H9 (cell line): Measurements from ENCODE around the gene CDK5R2. TPM values are rescaled to one million over a fixed set of nuclear protein-coding genes. Genes with fewer than 3 reads are reported as not detected.

Experiments used
- DNase-seq: peaks from one replicate; pipeline ENCODE4 v3.0.0-alpha.2; 2017
- H2AFZ ChIP-seq: one replicate; pipeline ENCODE4 v1.6.1; 2013; ENCODE audit warnings: mild to moderate bottlenecking, low read length, control low read depth, moderate library complexity
- H2AK5ac ChIP-seq: 2 replicates; pipeline ENCODE4 v1.6.1; 2013; ENCODE audit warnings: low read length, control low read depth, mixed read lengths; ENCODE audit not compliant: insufficient read length
- H2BK120ac ChIP-seq: one replicate; pipeline ENCODE4 v1.6.1; 2013; ENCODE audit warnings: low read depth, mild to moderate bottlenecking, low read length, control low read depth, inconsistent platforms; ENCODE audit not compliant: poor library complexity, severe bottlenecking
- H2BK12ac ChIP-seq: 2 replicates; pipeline ENCODE4 v1.6.1; 2013; ENCODE audit warnings: low read length, control low read depth, mixed read lengths, low read depth; ENCODE audit not compliant: insufficient read length
- H2BK15ac ChIP-seq: 2 replicates; pipeline ENCODE4 v1.6.1; 2013; ENCODE audit warnings: low read depth, low read length, control low read depth
- H2BK20ac ChIP-seq: one replicate; pipeline ENCODE4 v1.6.1; 2013; ENCODE audit warnings: low read depth, mild to moderate bottlenecking, low read length, control low read depth, inconsistent platforms; ENCODE audit not compliant: poor library complexity, severe bottlenecking
- H2BK5ac ChIP-seq: 2 replicates; pipeline ENCODE4 v1.6.1; 2013; ENCODE audit warnings: low read length, control low read depth, mixed read lengths; ENCODE audit not compliant: insufficient read length
- H3K14ac ChIP-seq: 2 replicates; pipeline ENCODE4 v1.6.1; 2013; ENCODE audit warnings: low read length, control low read depth; ENCODE audit not compliant: insufficient read depth
- H3K18ac ChIP-seq: 2 replicates; pipeline ENCODE4 v1.6.1; 2013; ENCODE audit warnings: low read depth, mild to moderate bottlenecking, mixed read lengths, low read length, control low read depth; ENCODE audit not compliant: insufficient read length
- H3K23ac ChIP-seq: 2 replicates; pipeline ENCODE4 v1.6.1; 2013; ENCODE audit warnings: low read length, control low read depth, mixed read lengths, low read depth; ENCODE audit not compliant: insufficient read length
- H3K23me2 ChIP-seq: 2 replicates; pipeline ENCODE4 v1.6.1; 2013; ENCODE audit warnings: low read depth, mild to moderate bottlenecking, mixed read lengths, low read length, control low read depth; ENCODE audit not compliant: insufficient read length, poor library complexity, severe bottlenecking
- H3K27ac ChIP-seq: 2 replicates; pipeline ENCODE4 v1.5.1; 2013; ENCODE audit warnings: low read length, control low read depth, mixed read lengths, low read depth; ENCODE audit not compliant: insufficient read length
- H3K27me3 ChIP-seq: 2 replicates; pipeline ENCODE4 v1.6.1; 2013; ENCODE audit warnings: low read length, control low read depth, inconsistent platforms; ENCODE audit not compliant: insufficient read depth
- H3K4ac ChIP-seq: 2 replicates; pipeline ENCODE4 v1.6.1; 2013; ENCODE audit warnings: low read depth, mild to moderate bottlenecking, control low read depth, inconsistent platforms, low read length, moderate library complexity
- H3K4me1 ChIP-seq: 2 replicates; pipeline ENCODE4 v1.6.1; 2013; ENCODE audit warnings: low read length, control low read depth, inconsistent platforms; ENCODE audit not compliant: insufficient read depth
- H3K4me2 ChIP-seq: 2 replicates; pipeline ENCODE4 v1.6.1; 2013; ENCODE audit warnings: low read length, control low read depth, mixed read lengths; ENCODE audit not compliant: insufficient read length, insufficient read depth
- H3K56ac ChIP-seq: 2 replicates; pipeline ENCODE4 v1.6.1; 2013; ENCODE audit warnings: low read depth, mild to moderate bottlenecking, mixed read lengths, low read length, control low read depth; ENCODE audit not compliant: insufficient read length
- H3K79me1 ChIP-seq: 2 replicates; pipeline ENCODE4 v1.6.1; 2013; ENCODE audit warnings: low read depth, mild to moderate bottlenecking, moderate library complexity, low read length, control low read depth, inconsistent platforms; ENCODE audit not compliant: insufficient read depth, poor library complexity, severe bottlenecking
- H3K79me2 ChIP-seq: 2 replicates; pipeline ENCODE4 v1.6.1; 2013; ENCODE audit warnings: low read length, control low read depth, inconsistent platforms; ENCODE audit not compliant: insufficient read depth
- H3K9ac ChIP-seq: 2 replicates; pipeline ENCODE4 v1.6.1; 2013; ENCODE audit warnings: low read length, control low read depth, mixed read lengths; ENCODE audit not compliant: insufficient read length; ENCODE audit errors: extremely low read depth
- H3K9me3 ChIP-seq: one replicate; pipeline ENCODE4 v1.6.1; 2013; ENCODE audit warnings: low read depth, low read length, inconsistent platforms; ENCODE audit not compliant: control insufficient read depth
- H3T11ph ChIP-seq: one replicate; pipeline ENCODE4 v1.6.1; 2013; ENCODE audit warnings: mild to moderate bottlenecking, low read length, control low read depth, inconsistent platforms
- H4K20me1 ChIP-seq: one replicate; pipeline ENCODE4 v1.6.1; 2013; ENCODE audit not compliant: control insufficient read depth, insufficient read length, insufficient read depth
- H4K5ac ChIP-seq: 2 replicates; pipeline ENCODE4 v1.6.1; 2013; ENCODE audit warnings: low read depth, mild to moderate bottlenecking, mixed read lengths, low read length, control low read depth; ENCODE audit not compliant: insufficient read length
- H4K8ac ChIP-seq: replicated peaks from 2 replicates; pipeline ENCODE4 v1.6.1; 2013; ENCODE audit warnings: low read length, control low read depth, mixed read lengths, low read depth; ENCODE audit not compliant: insufficient read length
- H4K91ac ChIP-seq: 2 replicates; pipeline ENCODE4 v1.6.1; 2013; ENCODE audit warnings: low read depth, mild to moderate bottlenecking, moderate library complexity, mixed read lengths, low read length, control low read depth; ENCODE audit not compliant: insufficient read length
- H3K27ac Mint-ChIP-seq, 3 experiments: 2 replicates in 2 of 3; 3 replicates in 1 of 3; pipeline ENCODE4 v1.8.0; 2020 to 2021; ENCODE audit warnings: mixed read lengths in 3 of 3, mild to moderate bottlenecking in 1 of 3, moderate library complexity in 1 of 3
- H3K27me3 Mint-ChIP-seq: 2 replicates; pipeline ENCODE4 v1.8.0; 2021; ENCODE audit warnings: low read depth, mild to moderate bottlenecking, moderate library complexity, mixed read lengths
- H3K36me3 Mint-ChIP-seq, 3 experiments: 2 replicates in 2 of 3; 3 replicates in 1 of 3; pipeline ENCODE4 v1.8.0; 2020 to 2021; ENCODE audit warnings: low read depth in 3 of 3, mixed read lengths in 3 of 3; ENCODE audit not compliant: insufficient read depth in 1 of 3
- H3K4me1 Mint-ChIP-seq, 2 experiments: 2 replicates each; pipeline ENCODE4 v1.8.0; 2020; ENCODE audit warnings: mixed read lengths in 2 of 2
- H3K4me3 Mint-ChIP-seq, 2 experiments: 2 replicates in 1 of 2; 3 replicates in 1 of 2; pipeline ENCODE4 v1.8.0; 2020 to 2021; ENCODE audit warnings: mild to moderate bottlenecking in 2 of 2, mixed read lengths in 2 of 2, moderate library complexity in 1 of 2
- H3K9me3 Mint-ChIP-seq, 2 experiments: 2 replicates in 1 of 2; 3 replicates in 1 of 2; pipeline ENCODE4 v1.8.0; 2020; ENCODE audit warnings: mild to moderate bottlenecking in 2 of 2, mixed read lengths in 2 of 2, moderate library complexity in 1 of 2
- CTCF ChIP-seq: fragments of 200-600 bp; sonication (generic); conservative IDR thresholded peaks from 3 replicates; pipeline ENCODE4 v1.8.0; 2021; ENCODE audit warnings: antibody characterized with exemption, mild to moderate bottlenecking
- WGBS: extraction: QIAGEN DNeasy Blood & Tissue Kit; methylation state at CpG from one replicate; pipeline ENCODE4 v1.1.7; 2013; ENCODE audit warnings: missing lambda C conversion rate, low lambda C conversion rate, mixed read lengths; ENCODE audit not compliant: insufficient read length; ENCODE audit errors: extremely low coverage; 5-methylcytosine and 5-hydroxymethylcytosine counted together
- total RNA-seq: library from RNA; stranded (reverse); gene quantifications from 2 replicates; pipeline ENCODE4 v1.2.1, GENCODE V29; 2021

CDK5R2 gene
- total RNA-seq, 1 experiment from 2014 or later: 0.26 TPM

- H3K9me3 ChIP-seq: no peaks in the 10 kb centered on the region
- Mint-ChIP-seq H3K36me3 (no peaks in the 10 kb centered on the region; a peak in 3 of 7 replicates), H3K4me1 (peaks cover 23 to 35% of the 10 kb centered on the region in 2 experiments), H3K9me3 (peaks cover 0 to 2% of the 10 kb centered on the region in 2 experiments; a peak in 2 of 5 replicates), H3K4me3 (peak overlapping the region; percentile 32 to 84; a peak in 4 of 5 replicates), H3K27me3 (peaks cover 64% of the 10 kb centered on the region), H3K27ac (no peak overlapping the region; a peak in 1 of 7 replicates)
- peak; percentile 74 for DNase-seq
- peaks cover 4% of the 10 kb centered on the region; the same call in 1 of the 2 replicates for H3K4me1 ChIP-seq
- no peak overlapping the region for H2AFZ ChIP-seq
- H2BK5ac ChIP-seq: no peak overlapping the region
- H3K23me2 ChIP-seq: peaks cover 16% of the 10 kb centered on the region
- no peak overlapping the region for H3K14ac ChIP-seq
- H3K23ac ChIP-seq: no peak overlapping the region
- no peak overlapping the region for H3K4ac ChIP-seq
- no peaks in the 10 kb centered on the region for H4K20me1 ChIP-seq
- peaks cover 20% of the 10 kb centered on the region for H3K27me3 ChIP-seq
- H3K79me2 ChIP-seq: no peaks in the 10 kb centered on the region
- H4K5ac ChIP-seq: no peak overlapping the region
- H3K56ac ChIP-seq: no peak overlapping the region
- peak overlapping the region; percentile 4 for H3K4me2 ChIP-seq
- no peak overlapping the region for H4K91ac ChIP-seq
- no peak overlapping the region for H2AK5ac ChIP-seq
- H2BK120ac ChIP-seq: no peak overlapping the region
- H2BK12ac ChIP-seq: no peak overlapping the region
- no peak overlapping the region for H2BK15ac ChIP-seq
- no peaks in the 10 kb centered on the region for H3K79me1 ChIP-seq
- H2BK20ac ChIP-seq: no peak overlapping the region
- no peak overlapping the region for H3T11ph ChIP-seq
- H4K8ac ChIP-seq: no peak overlapping the region
- TF ChIP-seq CTCF: no peak
- no peak overlapping the region for H3K18ac ChIP-seq
- no peak overlapping the region for H3K27ac ChIP-seq
- H3K9ac ChIP-seq: no peak overlapping the region
- WGBS: no CpG with 5 or more reads among the region's 34 CpGs
Measured at GRCh38 chr2:218961651-218962570, 2.4 kb downstream of the CDK5R2 start.
